ENCODE measurements around the gene CELSR2.
"Not testable (repeated sequence)": the region's sequence is repeated elsewhere in the genome, so short reads cannot be mapped to it uniquely, and the experiment has no call there.

CELSR2 gene

GRCh38 chr1:109296782-109297181, 47.4 kb downstream of the CELSR2 start:
- Histone ChIP-seq H3K4me3 (ENCODE audit: low read length) (no peak overlapping the region), H3K4me1 (ENCODE audit: control insufficient read depth, insufficient read depth, low read length) (no peaks in the 10 kb centered on the region), H3K9ac (ENCODE audit: low read length) (no peak overlapping the region), H3K9me3 (ENCODE audit: control insufficient read depth, low read length) (no peaks in the 10 kb centered on the region), H3K27me3 (ENCODE audit: control insufficient read depth, insufficient read depth, low read length) (no peaks in the 10 kb centered on the region), H3K36me3 (ENCODE audit: control insufficient read depth, insufficient read depth, low read length) (no peaks in the 10 kb centered on the region)

- Histone ChIP-seq H3K4me3 (ENCODE audit: low read length) (no peak overlapping the region), H3K27me3 (ENCODE audit: control insufficient read depth, insufficient read depth, low read length) (no peaks in the 10 kb centered on the region), H3K4me1 (ENCODE audit: control insufficient read depth, insufficient read depth, low read length) (no peaks in the 10 kb centered on the region), H3K9me3 (ENCODE audit: control insufficient read depth, low read length) (no peaks in the 10 kb centered on the region), H3K9ac (ENCODE audit: low read length) (no peak overlapping the region), H3K36me3 (ENCODE audit: control insufficient read depth, insufficient read depth, low read length) (no peaks in the 10 kb centered on the region)
These were observed 49.6 kb downstream of the CELSR2 start for GRCh38 chr1:109298666-109299557.

- Histone ChIP-seq H3K4me3 (ENCODE audit: low read length) (no peak overlapping the region), H3K27me3 (ENCODE audit: control insufficient read depth, insufficient read depth, low read length) (no peaks in the 10 kb centered on the region), H3K9ac (ENCODE audit: low read length) (no peak overlapping the region), H3K4me1 (ENCODE audit: control insufficient read depth, insufficient read depth, low read length) (no peaks in the 10 kb centered on the region), H3K36me3 (ENCODE audit: control insufficient read depth, insufficient read depth, low read length) (no peaks in the 10 kb centered on the region), H3K9me3 (ENCODE audit: control insufficient read depth, low read length) (no peaks in the 10 kb centered on the region)
These were observed 50.4 kb downstream of the CELSR2 start for GRCh38 chr1:109299558-109300343.

- no peaks in the 10 kb centered on the region for H3K36me3 ChIP-seq (ENCODE audit: control insufficient read depth, insufficient read depth, low read length)
- no peaks in the 10 kb centered on the region for H3K27me3 ChIP-seq (ENCODE audit: control insufficient read depth, insufficient read depth, low read length)
- no peaks in the 10 kb centered on the region for H3K4me1 ChIP-seq (ENCODE audit: control insufficient read depth, insufficient read depth, low read length)
- no peak overlapping the region for H3K4me3 ChIP-seq (ENCODE audit: low read length)
- H3K9ac ChIP-seq (ENCODE audit: low read length): no peak overlapping the region
- H3K9me3 ChIP-seq (ENCODE audit: control insufficient read depth, low read length): no peaks in the 10 kb centered on the region
These were observed 51.4 kb downstream of the CELSR2 start for GRCh38 chr1:109300650-109301151.

GRCh38 chr1:109301874-109302273, 52.5 kb downstream of the CELSR2 start:
- Histone ChIP-seq H3K4me1 (ENCODE audit: control insufficient read depth, insufficient read depth, low read length) (peaks cover 3% of the 10 kb centered on the region), H3K9me3 (ENCODE audit: control insufficient read depth, low read length) (no peaks in the 10 kb centered on the region), H3K36me3 (ENCODE audit: control insufficient read depth, insufficient read depth, low read length) (no peaks in the 10 kb centered on the region), H3K4me3 (ENCODE audit: low read length) (no peak overlapping the region), H3K9ac (ENCODE audit: low read length) (no peak overlapping the region), H3K27me3 (ENCODE audit: control insufficient read depth, insufficient read depth, low read length) (no peaks in the 10 kb centered on the region)

- Histone ChIP-seq H3K4me3 (ENCODE audit: low read length) (no peak overlapping the region), H3K4me1 (ENCODE audit: control insufficient read depth, insufficient read depth, low read length) (peaks cover 13% of the 10 kb centered on the region), H3K9me3 (ENCODE audit: control insufficient read depth, low read length) (no peaks in the 10 kb centered on the region), H3K9ac (ENCODE audit: low read length) (no peak overlapping the region), H3K27me3 (ENCODE audit: control insufficient read depth, insufficient read depth, low read length) (no peaks in the 10 kb centered on the region), H3K36me3 (ENCODE audit: control insufficient read depth, insufficient read depth, low read length) (no peaks in the 10 kb centered on the region)
These were observed 55.0 kb downstream of the CELSR2 start for GRCh38 chr1:109304226-109304920.

- not testable (repeated sequence) for H3K9me3 ChIP-seq (ENCODE audit: control insufficient read depth, low read length); H3K36me3 ChIP-seq (ENCODE audit: control insufficient read depth, insufficient read depth, low read length); H3K4me3 ChIP-seq (ENCODE audit: low read length); H3K27me3 ChIP-seq (ENCODE audit: control insufficient read depth, insufficient read depth, low read length); H3K9ac ChIP-seq (ENCODE audit: low read length)
- peaks cover 13% of the 10 kb centered on the region for H3K4me1 ChIP-seq (ENCODE audit: control insufficient read depth, insufficient read depth, low read length)
These were observed 56.7 kb downstream of the CELSR2 start for GRCh38 chr1:109305991-109306390.

GRCh38 chr1:109306832-109307273, 57.5 kb downstream of the CELSR2 start, which contains the start of gene MYBPHL:
MYBPHL (minus strand) TSS chr1:109307011; CDS start chr1:109306991, 20 bp downstream.
- H3K4me1 ChIP-seq (ENCODE audit: control insufficient read depth, insufficient read depth, low read length): peaks cover 13% of the 10 kb centered on the region
- H3K36me3 ChIP-seq (ENCODE audit: control insufficient read depth, insufficient read depth, low read length): no peaks in the 10 kb centered on the region
- no peaks in the 10 kb centered on the region for H3K27me3 ChIP-seq (ENCODE audit: control insufficient read depth, insufficient read depth, low read length)
- H3K9ac ChIP-seq (ENCODE audit: low read length): no peak within 1 kb of the TSS
- H3K9me3 ChIP-seq (ENCODE audit: control insufficient read depth, low read length): no peaks in the 10 kb centered on the region
- H3K4me3 ChIP-seq (ENCODE audit: low read length): no peak within 1 kb of the TSS

- H3K9ac ChIP-seq (ENCODE audit: low read length): no peak overlapping the region
- no peak overlapping the region for H3K4me3 ChIP-seq (ENCODE audit: low read length)
- H3K9me3 ChIP-seq (ENCODE audit: control insufficient read depth, low read length): no peaks in the 10 kb centered on the region
- no peaks in the 10 kb centered on the region for H3K27me3 ChIP-seq (ENCODE audit: control insufficient read depth, insufficient read depth, low read length)
- no peaks in the 10 kb centered on the region for H3K36me3 ChIP-seq (ENCODE audit: control insufficient read depth, insufficient read depth, low read length)
- H3K4me1 ChIP-seq (ENCODE audit: control insufficient read depth, insufficient read depth, low read length): peaks cover 13% of the 10 kb centered on the region
These were observed 58.1 kb downstream of the CELSR2 start for GRCh38 chr1:109307274-109308021.

- H3K4me1 ChIP-seq (ENCODE audit: control insufficient read depth, insufficient read depth, low read length): peaks cover 13% of the 10 kb centered on the region
- no peaks in the 10 kb centered on the region for H3K36me3 ChIP-seq (ENCODE audit: control insufficient read depth, insufficient read depth, low read length)
These were observed 60.0 kb downstream of the CELSR2 start for GRCh38 chr1:109309347-109309746.

GRCh38 chr1:109312246-109312645, 62.9 kb downstream of the CELSR2 start:
- Histone ChIP-seq H3K4me3 (ENCODE audit: low read length) (no peak overlapping the region), H3K9ac (ENCODE audit: low read length) (no peak overlapping the region), H3K9me3 (ENCODE audit: control insufficient read depth, low read length) (no peaks in the 10 kb centered on the region), H3K27me3 (ENCODE audit: control insufficient read depth, insufficient read depth, low read length) (no peaks in the 10 kb centered on the region), H3K36me3 (ENCODE audit: control insufficient read depth, insufficient read depth, low read length) (no peaks in the 10 kb centered on the region), H3K4me1 (ENCODE audit: control insufficient read depth, insufficient read depth, low read length) (peaks cover 7% of the 10 kb centered on the region)

More at GRCh38 chr1:109309347-109309746, 60.0 kb downstream of the CELSR2 start:
- Histone ChIP-seq H3K9me3 (ENCODE audit: control insufficient read depth, low read length) (no peaks in the 10 kb centered on the region), H3K9ac (ENCODE audit: low read length) (no peak overlapping the region), H3K4me3 (ENCODE audit: low read length) (no peak overlapping the region), H3K27me3 (ENCODE audit: control insufficient read depth, insufficient read depth, low read length) (no peaks in the 10 kb centered on the region)

Data from mucosa of stomach (tissue), 1 donor.